ENCODE data around the gene FZR1.
A peak's percentile ranks its signal among the peaks of the same experiment; 100 is the strongest.

Gene FZR1

GRCh38 chr19:3550947-3551791, 45.1 kb downstream of the FZR1 start:
- no peak overlapping the region for H3K4me3 ChIP-seq
- no peaks in the 10 kb centered on the region for H3K27me3 ChIP-seq
- H3K9me3 ChIP-seq: no peaks in the 10 kb centered on the region
- TF ChIP-seq Cebpa-rat (IDR thresholded peaks at IDR 0.05): no peak
- H3K4me2 ChIP-seq: peak overlapping the region; percentile 95; the same call in 1 of the 2 replicates
- no peak overlapping the region for H3K9ac ChIP-seq
- H3K36me3 ChIP-seq: peaks cover 51% of the 10 kb centered on the region
- peaks cover 90% of the 10 kb centered on the region for H4K20me1 ChIP-seq
- no peak overlapping the region; the same call in 1 of the 2 replicates for H3K27ac ChIP-seq
- peaks cover 52% of the 10 kb centered on the region for H3K4me1 ChIP-seq

GRCh38 chr19:3551792-3552095, 45.6 kb downstream of the FZR1 start:
- no peak overlapping the region; the same call in 1 of the 2 replicates for H3K27ac ChIP-seq
- H3K9me3 ChIP-seq: no peaks in the 10 kb centered on the region
- H4K20me1 ChIP-seq: peaks cover 91% of the 10 kb centered on the region
- H3K4me1 ChIP-seq: peaks cover 58% of the 10 kb centered on the region
- peak overlapping the region; percentile 95; the same call in 1 of the 2 replicates for H3K4me2 ChIP-seq
- TF ChIP-seq Cebpa-rat (IDR thresholded peaks at IDR 0.05): no peak
- no peaks in the 10 kb centered on the region for H3K27me3 ChIP-seq
- no peak overlapping the region for H3K9ac ChIP-seq
- peaks cover 46% of the 10 kb centered on the region for H3K36me3 ChIP-seq
- H3K4me3 ChIP-seq: no peak overlapping the region

- TF ChIP-seq Cebpa-rat (IDR thresholded peaks at IDR 0.05): no peak
- Histone ChIP-seq H3K36me3 (peaks cover 19% of the 10 kb centered on the region), H3K27ac (peak overlapping the region; percentile 83), H3K27me3 (no peaks in the 10 kb centered on the region), H3K9me3 (no peaks in the 10 kb centered on the region), H4K20me1 (peaks cover 72% of the 10 kb centered on the region), H3K4me2 (peak overlapping the region; percentile 95), H3K4me3 (peak overlapping the region; percentile 52), H3K4me1 (peaks cover 77% of the 10 kb centered on the region), H3K9ac (peak overlapping the region; percentile 63)
Observed at GRCh38 chr19:3554254-3555083, 48.4 kb downstream of the FZR1 start.

DNA sequence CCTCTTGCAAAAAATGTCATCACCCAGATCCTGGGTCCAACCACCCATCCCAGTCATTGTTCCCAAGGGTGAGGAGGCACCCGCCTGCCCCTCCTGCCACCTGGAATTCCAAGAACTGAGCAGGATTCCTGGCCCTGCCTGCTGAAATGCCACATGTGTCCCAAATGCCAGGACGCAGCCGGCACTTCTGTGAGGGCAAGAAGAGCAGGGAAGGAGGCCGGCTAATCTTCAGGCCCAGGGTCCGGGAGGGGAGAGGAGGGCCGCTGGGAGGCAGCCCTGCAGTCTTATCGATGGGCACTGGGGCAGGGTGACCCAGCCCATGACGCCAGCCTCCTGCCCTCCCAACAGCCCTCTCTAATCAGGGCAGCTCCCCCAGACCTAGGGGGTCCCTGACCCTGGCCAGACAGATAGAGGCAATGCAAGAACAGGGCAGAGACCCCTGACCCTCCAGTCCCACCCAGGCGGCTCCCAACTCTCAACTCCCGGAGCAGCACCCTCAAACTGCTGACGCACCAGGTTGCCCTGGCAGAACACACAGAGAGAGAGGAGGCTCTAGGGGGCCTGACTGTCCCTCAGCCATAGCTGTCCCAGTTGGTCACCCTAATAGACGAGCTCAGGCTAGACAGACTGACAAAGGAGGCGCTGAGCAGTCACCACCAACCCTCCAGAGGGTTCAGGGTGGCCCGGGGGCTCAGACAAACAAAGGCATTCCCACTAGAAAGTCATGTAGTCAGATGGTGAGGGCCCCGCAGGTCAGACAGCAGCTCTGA, 49.7 kb downstream of the FZR1 start:
- Histone ChIP-seq H4K20me1 (peaks cover 61% of the 10 kb centered on the region), H3K4me2 (peak overlapping the region; percentile 95), H3K4me1 (peaks cover 91% of the 10 kb centered on the region), H3K9ac (peak overlapping the region; percentile 87), H3K27ac (peak overlapping the region; percentile 86), H3K4me3 (peak overlapping the region; percentile 95), H3K9me3 (no peaks in the 10 kb centered on the region), H3K27me3 (no peaks in the 10 kb centered on the region), H3K36me3 (peaks cover 8% of the 10 kb centered on the region)
- TF ChIP-seq Cebpa-rat (IDR thresholded peaks at IDR 0.05): no peak

DNA sequence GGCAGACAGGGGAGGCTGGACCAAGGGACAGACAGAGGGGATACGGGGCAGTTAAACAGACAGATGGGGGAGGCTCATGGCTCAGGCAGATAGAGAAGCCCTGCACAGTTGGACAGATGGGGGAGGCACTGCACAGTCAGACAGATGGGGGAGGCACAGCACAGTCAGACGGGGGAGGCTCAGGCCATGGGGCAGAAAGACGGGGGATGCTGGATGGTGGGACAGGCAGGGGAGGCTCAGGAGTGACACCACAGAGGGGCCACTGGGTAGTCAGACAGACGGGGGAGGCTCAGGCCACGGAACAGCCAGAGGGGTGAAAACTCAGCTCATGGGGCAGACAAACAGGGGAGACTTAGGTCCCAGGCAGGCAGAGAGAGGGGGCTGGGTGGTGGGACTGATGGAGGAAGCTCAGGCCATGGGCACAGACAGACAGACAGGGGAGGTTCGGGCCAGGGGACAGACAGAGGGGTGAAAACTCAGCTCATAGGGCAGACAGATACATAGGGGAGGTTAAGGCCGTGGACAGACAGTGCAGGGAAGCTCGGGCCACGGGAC, 50.4 kb downstream of the FZR1 start:
- Histone ChIP-seq H3K27ac (peak overlapping the region; percentile 86), H3K4me3 (peak overlapping the region; percentile 95), H3K9me3 (no peaks in the 10 kb centered on the region), H4K20me1 (peaks cover 54% of the 10 kb centered on the region), H3K9ac (peak overlapping the region; percentile 87), H3K36me3 (peaks cover 1% of the 10 kb centered on the region; the same call in 1 of the 2 replicates), H3K4me1 (peaks cover 92% of the 10 kb centered on the region), H3K4me2 (peak overlapping the region; percentile 95), H3K27me3 (no peaks in the 10 kb centered on the region)
- TF ChIP-seq Cebpa-rat (IDR thresholded peaks at IDR 0.05): no peak

DNA sequence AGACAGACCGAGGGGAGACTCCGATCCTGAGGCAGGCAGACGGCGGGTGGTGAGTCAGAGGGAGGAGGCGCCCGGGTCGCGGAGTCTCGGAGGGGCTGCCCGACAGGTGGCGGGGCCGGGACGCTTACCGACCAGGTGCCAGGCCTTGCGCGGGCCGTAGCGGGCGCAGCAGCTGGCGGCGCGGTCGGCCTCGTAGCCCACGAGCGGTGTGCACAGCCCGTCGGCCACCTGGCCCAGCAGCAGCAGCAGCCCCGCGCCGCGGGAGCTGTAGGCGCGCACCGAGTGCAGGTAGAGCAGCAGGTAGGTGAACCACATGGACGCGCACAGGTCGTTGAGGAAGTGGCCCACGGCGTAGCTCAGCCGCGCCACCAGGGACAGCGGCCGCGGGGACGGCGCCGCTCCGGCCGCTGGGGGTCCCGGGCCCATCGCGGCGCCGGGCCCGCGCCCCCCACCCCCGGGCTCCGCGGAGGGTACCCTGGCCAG, 50.9 kb downstream of the FZR1 start:
- no peak for TF ChIP-seq Cebpa-rat (IDR thresholded peaks at IDR 0.05)
- H3K4me1 ChIP-seq: peaks cover 87% of the 10 kb centered on the region
- peak overlapping the region; percentile 87 for H3K9ac ChIP-seq
- H3K27me3 ChIP-seq: no peaks in the 10 kb centered on the region
- H3K4me2 ChIP-seq: peak overlapping the region; percentile 95
- no peaks in the 10 kb centered on the region for H3K9me3 ChIP-seq
- H4K20me1 ChIP-seq: peaks cover 49% of the 10 kb centered on the region
- no peaks in the 10 kb centered on the region for H3K36me3 ChIP-seq
- peak overlapping the region; percentile 95 for H3K4me3 ChIP-seq
- peak overlapping the region; percentile 86 for H3K27ac ChIP-seq

- Histone ChIP-seq H3K36me3 (no peaks in the 10 kb centered on the region), H4K20me1 (peaks cover 43% of the 10 kb centered on the region), H3K4me2 (peak within 1 kb of the TSS; percentile 95), H3K27ac (peak within 1 kb of the TSS; percentile 86), H3K27me3 (no peaks in the 10 kb centered on the region), H3K9me3 (no peaks in the 10 kb centered on the region), H3K9ac (peak within 1 kb of the TSS; percentile 87), H3K4me1 (peaks cover 81% of the 10 kb centered on the region), H3K4me3 (peak within 1 kb of the TSS; percentile 95)
- no peak for TF ChIP-seq Cebpa-rat (IDR thresholded peaks at IDR 0.05)
Observed at GRCh38 chr19:3557461-3558248, 51.5 kb downstream of the FZR1 start, which contains the start of gene MFSD12. TSS of gene MFSD12 (minus strand) at chr19:3557586. CDS start at chr19:3557403, 183 bp downstream.

- H3K9ac ChIP-seq: no peak overlapping the region
Observed at GRCh38 chr19:3563709-3564524, 57.8 kb downstream of the FZR1 start.

More at GRCh38 chr19:3563709-3564524, 57.8 kb downstream of the FZR1 start:
- Histone ChIP-seq H3K27me3 (no peaks in the 10 kb centered on the region), H3K36me3 (no peaks in the 10 kb centered on the region), H4K20me1 (no peaks in the 10 kb centered on the region), H3K4me2 (no peak overlapping the region), H3K4me1 (peaks cover 26% of the 10 kb centered on the region), H3K4me3 (no peak overlapping the region), H3K9me3 (no peaks in the 10 kb centered on the region), H3K27ac (no peak overlapping the region)
- no peak for TF ChIP-seq Cebpa-rat (IDR thresholded peaks at IDR 0.05)
